NCI-H2081 (cell line): Measurements from ENCODE around the gene MED8.

Source experiments
- DNase-seq, 2 experiments: peaks; one replicate each; lab custom pipeline; 2025; lab: John Stamatoyannopoulos, UW

The MED8 gene, protein sequence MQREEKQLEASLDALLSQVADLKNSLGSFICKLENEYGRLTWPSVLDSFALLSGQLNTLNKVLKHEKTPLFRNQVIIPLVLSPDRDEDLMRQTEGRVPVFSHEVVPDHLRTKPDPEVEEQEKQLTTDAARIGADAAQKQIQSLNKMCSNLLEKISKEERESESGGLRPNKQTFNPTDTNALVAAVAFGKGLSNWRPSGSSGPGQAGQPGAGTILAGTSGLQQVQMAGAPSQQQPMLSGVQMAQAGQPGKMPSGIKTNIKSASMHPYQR

GRCh38 chr1:43389326-43390313, at the start of gene MED8, which contains the start of gene SZT2:
Gene MED8, minus strand, starts transcription at chr1:43389800. Its CDS starts 36 bp downstream, at chr1:43389764.
Gene SZT2, plus strand, starts transcription at chr1:43389899. Its CDS starts 70 bp downstream, at chr1:43389969.
- peak; percentile 88 to 95 for DNase-seq

DNA sequence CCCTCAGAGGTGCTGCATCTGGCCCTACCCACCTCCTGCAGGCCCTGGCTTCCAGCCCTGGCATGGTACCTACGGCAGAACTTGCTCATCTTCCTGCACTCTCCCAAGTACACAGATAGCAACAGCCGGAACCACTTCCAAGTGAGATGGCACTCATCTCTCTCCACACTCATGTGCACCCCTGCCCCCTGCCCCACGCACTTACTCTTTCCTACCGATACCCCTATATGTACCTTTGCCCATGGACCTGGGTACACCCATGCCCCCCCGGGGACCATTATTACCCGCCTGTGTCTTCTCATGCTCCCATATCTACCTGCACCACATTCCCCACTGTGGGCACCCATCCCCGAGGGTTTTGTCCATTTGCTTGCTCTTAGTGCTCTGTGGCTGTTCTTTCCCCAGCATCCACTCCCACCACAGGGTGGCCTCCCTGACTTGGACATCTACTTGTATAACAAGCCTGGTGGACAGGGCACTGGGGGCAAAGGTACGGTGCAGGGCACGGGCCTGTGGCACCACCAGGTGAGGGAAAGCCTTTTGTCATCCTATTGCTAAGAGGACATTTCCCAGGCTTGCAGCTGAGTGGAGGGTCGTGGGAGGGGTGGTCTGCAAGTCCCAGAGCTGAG, 49.5 kb upstream of the MED8 start:
- DNase-seq, result no peak

DNA sequence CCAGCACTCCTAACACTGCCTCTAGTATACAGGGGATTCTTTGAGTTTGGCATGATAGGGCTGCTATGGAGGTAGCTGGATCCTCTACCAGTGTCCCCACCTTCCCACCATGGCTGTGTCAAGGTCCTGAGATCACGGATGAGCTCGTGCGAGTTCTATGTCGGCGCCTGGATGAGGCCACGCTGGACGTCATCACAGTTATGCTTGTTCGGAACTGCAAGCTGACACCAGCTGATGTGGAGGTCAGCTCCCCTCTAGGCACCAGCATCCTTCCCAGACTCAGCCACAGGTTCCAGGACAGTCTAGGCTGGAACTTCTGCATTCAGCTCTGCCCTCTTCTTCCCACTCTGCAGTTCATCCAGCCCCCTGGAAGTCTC, 49.0 kb upstream of the MED8 start:
- DNase-seq, result no peak

- no peak for DNase-seq
These were observed 48.4 kb upstream of the MED8 start for GRCh38 chr1:43438006-43438405.

DNA sequence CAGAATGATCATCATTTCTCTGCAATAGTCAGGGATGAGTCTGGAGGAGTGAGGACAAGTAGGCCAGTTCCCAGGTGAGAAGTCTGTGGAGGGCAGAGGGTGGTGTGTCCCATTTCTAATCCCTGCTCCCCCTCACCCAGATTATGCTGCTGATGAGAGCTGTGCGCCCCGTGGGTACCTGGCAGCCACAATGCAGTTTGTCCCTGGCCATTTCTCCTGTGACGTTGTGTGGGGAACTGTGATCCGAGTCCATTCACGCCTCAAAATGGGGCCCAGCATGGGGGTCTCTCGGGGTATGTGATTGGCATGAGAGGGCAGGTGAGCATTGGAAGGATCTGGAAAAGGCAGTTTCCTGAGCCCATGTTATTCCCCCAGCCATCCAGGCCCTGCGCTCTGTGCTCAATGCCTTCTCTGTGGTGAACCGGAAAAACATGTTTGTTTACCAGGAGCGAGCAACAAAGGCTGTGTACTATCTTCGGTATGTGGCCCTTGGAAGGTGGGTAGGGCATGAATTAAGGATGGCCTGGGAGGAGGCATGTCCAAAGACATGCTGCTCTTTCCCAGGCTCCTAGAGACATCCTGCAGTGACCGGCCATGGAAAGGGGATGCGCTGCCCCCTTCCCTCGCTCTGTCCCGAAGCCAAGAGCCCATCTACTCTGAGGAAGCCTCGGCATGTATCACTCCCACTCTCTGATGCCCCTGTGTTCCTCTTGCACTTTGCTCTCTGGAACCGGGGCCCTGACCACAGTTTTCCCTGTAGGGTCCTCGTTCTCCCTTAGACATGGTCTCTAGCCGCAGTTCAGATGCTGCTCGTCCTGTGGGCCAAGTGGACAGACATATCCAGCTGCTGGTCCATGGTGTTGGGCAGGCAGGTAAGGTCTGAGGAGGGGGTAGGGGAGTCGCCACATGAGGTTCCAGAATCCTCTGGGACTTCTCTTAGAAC, 47.7 kb upstream of the MED8 start:
- DNase-seq, result no peak

DNA sequence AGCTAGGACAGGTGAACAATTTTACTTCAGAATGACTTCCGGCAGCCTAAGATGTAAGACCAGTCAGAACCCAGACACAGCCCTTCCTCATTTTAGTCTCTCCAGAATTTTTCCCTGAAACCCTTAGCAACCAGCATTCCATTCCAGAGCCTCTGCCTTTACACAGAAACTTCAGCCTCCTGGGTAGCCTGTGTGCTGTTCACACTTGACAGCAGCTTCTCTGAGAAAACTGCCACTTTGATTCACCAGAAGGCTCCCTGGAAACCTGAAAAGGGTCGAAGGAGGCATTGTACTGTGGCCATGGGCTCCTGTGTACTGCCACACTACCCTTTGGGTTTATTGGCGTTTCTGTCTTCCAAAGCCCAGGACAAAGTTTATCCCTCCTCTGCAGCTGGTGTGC, 46.8 kb upstream of the MED8 start:
- no peak for DNase-seq

GRCh38 chr1:43435146-43436145, 45.8 kb upstream of the MED8 start:
- DNase-seq, result no peak

GRCh38 chr1:43434256-43434655, 44.7 kb upstream of the MED8 start:
- no peak for DNase-seq

DNA sequence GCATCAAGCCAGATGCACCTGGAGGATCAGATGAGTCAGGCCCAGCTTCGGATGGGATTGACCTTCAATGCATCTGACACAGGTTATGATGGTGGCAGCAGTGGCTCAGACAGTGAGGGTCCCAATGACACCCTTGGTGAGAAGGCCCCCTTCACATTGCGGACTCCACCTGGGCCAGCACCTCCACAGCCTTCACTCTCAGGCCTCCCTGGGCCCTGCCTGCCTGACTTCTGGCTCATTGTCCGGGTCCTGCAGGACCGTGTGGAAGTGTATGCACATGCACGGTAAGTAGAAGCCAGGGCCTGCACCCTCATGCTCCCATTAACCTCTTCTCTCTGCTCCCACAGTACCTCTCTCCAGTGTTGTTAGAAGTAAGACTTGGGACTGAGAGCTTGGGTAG, 43.3 kb upstream of the MED8 start:
- no peak for DNase-seq

DNA sequence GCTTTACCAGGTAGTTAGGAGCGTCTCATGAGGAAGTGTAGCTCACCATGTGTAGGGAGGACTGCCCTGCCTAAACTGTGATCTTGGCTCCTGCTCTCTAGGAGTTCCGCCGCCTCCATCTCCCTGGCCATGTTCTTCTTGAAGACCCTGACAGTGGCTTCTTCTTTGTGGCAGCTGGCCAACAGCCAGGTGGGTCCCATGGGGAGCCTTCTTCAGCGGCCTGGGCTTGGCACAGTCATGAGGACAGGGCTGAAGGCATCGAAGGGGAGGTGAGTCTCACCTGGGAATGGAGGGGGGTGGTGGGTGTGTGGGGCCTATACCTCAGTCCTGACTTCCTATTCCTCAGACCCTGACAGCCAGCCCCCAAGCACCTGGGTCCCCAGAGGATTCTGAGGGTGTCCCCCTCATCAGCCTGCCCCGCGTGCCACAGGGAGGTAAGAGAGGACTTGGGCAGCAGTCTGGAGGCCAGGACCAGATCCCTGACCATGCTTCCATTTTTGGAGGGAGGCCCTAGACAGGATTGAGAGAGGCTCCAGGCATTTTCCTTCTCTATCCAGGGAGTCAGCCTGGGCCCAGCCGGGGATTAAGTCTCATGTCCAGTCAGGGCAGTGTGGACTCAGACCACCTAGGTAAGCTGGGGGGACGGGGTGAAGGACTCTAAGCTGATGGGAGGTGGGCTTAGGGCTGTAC, 42.7 kb upstream of the MED8 start:
- DNase-seq, result no peak

- DNase-seq, result no peak
These were observed 42.1 kb upstream of the MED8 start for GRCh38 chr1:43431676-43432075.

GRCh38 chr1:43430831-43431230, 41.2 kb upstream of the MED8 start:
- DNase-seq, result no peak

- DNase-seq, result no peak
These were observed 38.3 kb upstream of the MED8 start for GRCh38 chr1:43427941-43428340.

DNA sequence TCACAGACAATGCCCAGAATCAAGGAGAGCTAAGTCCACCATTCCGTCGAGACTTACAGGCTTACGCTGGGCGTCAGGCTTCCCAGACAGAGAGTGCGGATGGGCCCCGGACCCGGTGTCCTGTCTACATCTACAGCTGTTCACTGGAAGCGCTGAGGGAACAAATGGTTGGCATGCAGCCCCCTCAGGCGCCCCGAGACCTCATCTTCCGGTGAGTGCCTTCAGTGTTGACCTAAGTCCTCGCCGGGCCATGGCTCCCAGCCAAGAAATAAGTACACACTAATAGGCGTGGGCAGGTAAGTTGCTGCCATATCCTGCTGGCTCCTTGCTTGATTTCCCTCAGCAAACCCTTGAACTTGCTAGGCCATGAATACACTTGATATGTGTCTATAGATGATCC, 37.9 kb upstream of the MED8 start:
- DNase-seq, result no peak

DNA sequence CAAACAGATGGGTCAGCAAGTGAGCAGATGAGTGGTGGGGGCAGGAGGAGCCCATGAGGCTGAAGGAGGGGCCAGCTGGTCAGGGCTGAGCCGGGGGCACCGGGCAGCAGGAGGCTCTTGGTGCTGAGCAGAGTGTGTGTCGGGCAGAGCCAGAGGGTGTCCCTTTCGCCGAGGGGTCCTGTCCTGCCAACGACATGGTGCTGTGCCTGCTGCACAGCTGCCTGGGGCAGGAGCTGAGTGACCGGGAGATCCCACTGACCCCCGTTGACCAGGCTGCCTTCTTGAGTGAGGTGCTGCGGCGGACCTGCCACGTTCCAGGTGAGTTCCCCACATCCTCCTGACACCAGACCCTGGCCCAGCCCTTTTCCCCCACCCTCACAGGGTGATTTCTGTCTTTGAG, 36.6 kb upstream of the MED8 start:
- no peak for DNase-seq

DNA sequence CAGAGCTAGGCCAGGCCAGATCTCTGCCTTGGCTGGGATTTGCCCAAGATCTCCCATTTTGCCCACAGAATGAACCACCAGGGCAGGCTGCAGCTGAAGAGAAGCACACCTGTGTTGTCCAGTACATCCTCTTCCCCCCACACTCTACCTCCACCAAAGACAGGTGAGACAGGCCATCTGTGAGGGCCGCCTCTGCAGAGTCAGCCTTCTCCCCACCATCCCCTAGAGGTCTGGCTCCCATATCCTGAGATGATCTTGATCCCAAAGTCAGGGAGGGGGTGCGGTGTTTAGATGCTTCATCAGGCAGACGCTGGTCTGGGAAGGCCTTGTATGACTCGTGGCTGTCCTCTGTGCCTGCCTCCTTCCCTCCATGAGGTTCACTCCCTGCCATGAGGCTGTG, 35.4 kb upstream of the MED8 start:
- no peak for DNase-seq

DNA sequence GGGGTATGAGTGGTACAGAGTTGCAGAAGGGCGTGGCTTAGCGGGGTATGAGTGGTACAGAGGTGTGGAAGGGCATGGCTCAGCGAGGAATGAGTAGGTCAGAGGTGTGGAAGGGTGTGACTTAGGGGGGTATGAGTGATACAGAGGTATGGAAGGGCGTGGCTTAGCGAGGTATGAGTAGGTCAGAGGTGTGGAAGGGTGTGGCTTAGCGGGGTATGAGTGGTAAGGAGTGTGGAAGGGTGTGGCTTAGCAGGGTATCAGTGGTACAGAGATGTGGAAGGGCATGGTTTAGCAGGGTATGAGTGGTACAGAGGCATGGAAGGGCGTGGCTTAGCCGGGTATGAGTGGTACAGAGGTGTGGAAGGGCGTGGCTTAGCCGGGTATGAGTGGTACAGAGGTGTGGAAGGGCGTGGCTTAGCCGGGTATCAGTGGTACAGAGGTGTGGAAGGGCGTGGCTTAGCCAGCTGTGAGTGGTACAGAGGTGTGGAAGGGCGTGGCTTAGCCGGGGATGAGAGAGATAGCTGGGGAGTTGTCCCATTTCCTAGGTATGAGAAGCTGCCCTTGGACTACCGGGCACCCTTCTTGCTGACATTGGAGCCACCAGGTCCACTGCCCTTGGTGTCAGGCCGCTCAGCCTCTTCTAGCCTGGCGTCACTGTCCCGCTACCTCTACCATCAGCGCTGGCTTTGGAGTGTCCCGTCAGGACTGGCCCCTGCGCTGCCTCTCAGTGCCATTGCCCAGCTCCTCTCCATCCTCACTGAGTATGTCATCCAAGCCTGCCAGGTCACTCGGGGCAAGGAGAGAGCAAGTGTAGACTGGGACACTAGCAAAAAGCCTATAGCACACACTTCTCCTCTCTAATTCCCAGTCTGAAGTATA, 34.3 kb upstream of the MED8 start:
- DNase-seq, result no peak

- no peak for DNase-seq
These were observed 33.5 kb upstream of the MED8 start for GRCh38 chr1:43422995-43423671.
